Posterior vena cava (tissue), 2 donors: ENCODE results near the gene CCDC136. TPM values are rescaled to one million over a fixed set of nuclear protein-coding genes. Genes with fewer than 3 reads are reported as not detected.

Experiments used
- DNase-seq: peaks from one replicate; pipeline ENCODE4 v3.0.0-alpha.2; 2020; ENCODE audit warnings: low spot score
- intact Hi-C, 2 donors: fragments of 100-400 bp; cut with DNase I; formaldehyde crosslinking; loops; one replicate each; pipeline versions ENCODE4 v1.14.1 to v1.14.2; 2022 to 2023
- long read RNA-seq, 2 donors: library from polyadenylated mRNA; unstranded; transcript quantifications; one replicate each; pipeline ENCODE4 v2.0.0, GENCODE V29; 2020 to 2021
- total RNA-seq, 2 donors: library from RNA; stranded (reverse); fragmentation: NEBNext Ultra II Directional; extraction: Animal tissue kit (Norgen Biotek cat#: 25700); gene quantifications; one replicate each; pipeline ENCODE4 v1.2.1, GENCODE V29; 2021
- donor health status: DM: yes; HTN: yes; CAD: no.
- donor health status: DM: yes; HTN: yes; CAD: no.

The CCDC136 gene
- 10 to 100 TPM; 13.3 to 23.1 TPM for total RNA-seq
- long read RNA-seq, donor 1, partial matches to known transcripts, result 2 of 3 reads
- long read RNA-seq, donor 1, other reads (novel, unspliced or antisense), result 1 of 3 reads
- long read RNA-seq, donor 2, partial matches to known transcripts, result 4 of 11 reads
- long read RNA-seq, donor 2, other reads (novel, unspliced or antisense), result 7 of 11 reads

- intact Hi-C loops, result no loop called here
- DNase-seq, result peak; percentile 86
Observed at GRCh38 chr7:128791121-128791971, at the start of gene CCDC136. CCDC136 (plus strand) TSS chr7:128791968; CDS start chr7:128792412, 444 bp downstream.

- DNase-seq, result no peak
Observed at GRCh38 chr7:128742206-128742605, 49.6 kb upstream of the CCDC136 start.

DNA sequence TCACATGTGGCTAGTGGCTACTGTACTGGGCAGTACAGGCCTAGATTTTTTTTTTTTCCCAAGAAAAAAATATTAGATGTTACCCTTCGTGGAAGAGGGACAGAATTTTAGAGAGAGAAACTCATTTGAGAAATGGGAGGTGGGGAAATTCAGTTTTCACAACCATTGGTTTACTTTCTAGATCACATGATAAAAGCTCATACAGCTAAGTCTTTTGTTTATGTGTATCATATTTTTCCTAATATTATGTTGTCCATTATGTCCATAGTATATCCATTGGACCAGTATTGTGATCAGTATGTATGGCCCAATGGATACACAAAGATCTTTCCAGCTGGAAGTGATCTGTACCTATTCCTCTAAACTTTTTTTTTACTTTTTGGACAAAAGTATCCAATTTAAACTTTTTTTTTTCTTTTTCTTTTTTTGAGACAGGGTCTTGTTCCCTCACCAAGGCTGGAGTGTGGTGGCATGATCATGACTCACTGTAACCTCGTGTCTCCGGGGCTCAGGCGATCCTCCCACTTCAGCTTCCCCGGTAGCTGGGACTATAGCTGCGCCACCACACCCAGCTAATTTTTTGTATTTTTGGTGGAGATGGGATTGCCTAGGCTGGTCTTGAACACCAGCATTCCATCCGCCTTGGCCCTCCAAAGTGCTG lies 48.5 kb upstream of the CCDC136 start:
- intact Hi-C loops, result no loop called here
- no peak for DNase-seq

More at GRCh38 chr7:128742206-128742605, 49.6 kb upstream of the CCDC136 start:
- intact Hi-C loops, result no loop called here

- intact Hi-C loops, result no loop called here
- no peak for DNase-seq
Observed at GRCh38 chr7:128744366-128744905, 47.3 kb upstream of the CCDC136 start.

- intact Hi-C loops, result no loop called here
Observed at GRCh38 chr7:128745706-128746105, 46.1 kb upstream of the CCDC136 start.

GRCh38 chr7:128747327-128748079 lies 44.3 kb upstream of the CCDC136 start:
- DNase-seq, result no peak
- intact Hi-C loops, result no loop called here

More at GRCh38 chr7:128745706-128746105, 46.1 kb upstream of the CCDC136 start:
- no peak for DNase-seq

GRCh38 chr7:128752251-128752650 lies 39.5 kb upstream of the CCDC136 start:
- intact Hi-C loops, result no loop called here
- no peak for DNase-seq

DNA sequence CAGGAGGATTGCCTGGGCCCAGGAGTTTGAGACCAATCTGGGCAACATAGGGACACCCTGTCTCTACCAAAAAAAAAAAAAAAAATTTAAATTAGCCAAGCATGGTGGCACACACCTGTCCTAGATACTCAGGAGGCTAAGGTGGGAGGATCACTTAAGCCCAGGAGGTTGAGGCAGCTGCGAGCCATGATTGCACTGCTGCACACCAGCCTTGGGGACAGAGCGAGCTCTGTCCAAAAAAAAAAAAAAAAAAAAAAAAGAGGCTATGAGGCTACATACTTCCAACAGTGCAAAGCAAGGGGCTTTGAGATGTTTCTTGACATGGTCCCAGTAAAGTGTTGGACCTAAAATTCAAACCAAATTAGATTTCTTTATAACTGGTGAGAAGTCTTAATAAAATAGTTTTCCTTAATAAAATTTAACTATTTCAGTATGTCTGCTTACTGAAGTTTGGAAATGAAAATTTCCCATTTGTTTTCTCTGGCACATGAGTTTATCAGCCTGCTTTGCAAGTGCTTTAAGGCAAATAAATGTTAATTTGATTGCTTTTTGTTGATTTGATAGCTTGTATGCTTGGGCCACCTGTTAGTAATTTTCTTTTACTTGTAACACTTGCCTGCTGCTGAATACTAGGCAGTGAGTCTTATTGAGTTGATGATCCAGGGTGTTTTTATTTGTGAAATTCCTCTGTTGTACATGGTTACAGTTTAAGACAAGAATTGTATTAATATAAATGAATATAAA lies 36.5 kb upstream of the CCDC136 start:
- intact Hi-C loops, result loop anchor here in 1 of 2 donors (5.0 kb wide), 1 partner anchor 77 kb away; the partner anchor contains the start of gene FLNC
- no peak for DNase-seq

- intact Hi-C loops, result loop anchor here in 1 of 2 donors (5.0 kb wide), 1 partner anchor 76 kb away; the partner anchor contains the start of gene FLNC
- DNase-seq, result no peak
Observed at GRCh38 chr7:128755819-128756476, 35.8 kb upstream of the CCDC136 start.

DNA sequence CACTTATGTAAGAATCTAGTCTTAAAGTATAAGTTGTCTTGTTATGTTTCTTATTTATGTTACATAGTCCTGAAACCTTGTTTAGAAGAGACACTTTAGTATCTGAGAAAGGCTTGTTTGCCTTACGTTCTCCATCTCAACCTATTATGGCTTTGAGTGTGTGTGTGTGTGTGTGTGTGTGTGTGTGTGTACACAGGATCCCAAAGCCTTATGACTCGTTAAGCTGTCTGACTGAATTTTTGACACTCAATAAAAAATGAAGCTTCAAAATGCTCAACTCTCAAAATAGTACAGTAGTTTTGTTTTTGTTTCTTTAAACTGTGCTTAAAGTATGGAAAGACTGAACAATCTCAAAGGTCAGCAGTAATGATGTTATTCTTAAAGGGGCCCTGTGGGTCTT lies 34.6 kb upstream of the CCDC136 start:
- intact Hi-C loops, result loop anchor here in 1 of 2 donors (5.0 kb wide), 1 partner anchor 75 kb away; the partner anchor contains the start of gene FLNC

DNA sequence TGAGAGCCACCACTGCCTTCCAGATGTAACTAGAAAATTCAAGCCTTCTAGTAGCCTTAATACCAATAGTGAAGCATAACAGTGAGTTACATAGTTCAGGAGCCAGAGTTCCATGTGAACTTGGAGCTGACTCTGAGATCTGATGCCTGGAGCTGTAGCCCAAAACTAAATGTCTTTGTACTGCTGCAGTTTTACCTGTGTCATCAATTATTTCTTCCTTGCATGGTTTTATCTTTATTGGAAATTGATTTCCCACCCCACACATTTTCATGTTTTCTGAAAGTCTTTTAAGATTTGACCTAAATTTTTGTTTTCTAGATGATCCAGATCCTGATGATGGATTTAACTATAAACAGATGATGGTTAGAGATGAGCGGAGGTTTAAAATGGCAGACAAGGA lies 33.2 kb upstream of the CCDC136 start:
- no peak for DNase-seq
- intact Hi-C loops, result loop anchor here in 1 of 2 donors (5.0 kb wide), 1 partner anchor 74 kb away; the partner anchor contains the start of gene FLNC

More for the DNA sequence above, 34.6 kb upstream of the CCDC136 start:
- DNase-seq, result no peak

GRCh38 chr7:128759242-128759641 lies 32.5 kb upstream of the CCDC136 start:
- intact Hi-C loops, result loop anchor here in 1 of 2 donors (5.0 kb wide), 1 partner anchor 73 kb away; the partner anchor contains the start of gene FLNC
- DNase-seq, result no peak

- intact Hi-C loops, result no loop called here
Observed at GRCh38 chr7:128763541-128763940, 28.2 kb upstream of the CCDC136 start.

DNA sequence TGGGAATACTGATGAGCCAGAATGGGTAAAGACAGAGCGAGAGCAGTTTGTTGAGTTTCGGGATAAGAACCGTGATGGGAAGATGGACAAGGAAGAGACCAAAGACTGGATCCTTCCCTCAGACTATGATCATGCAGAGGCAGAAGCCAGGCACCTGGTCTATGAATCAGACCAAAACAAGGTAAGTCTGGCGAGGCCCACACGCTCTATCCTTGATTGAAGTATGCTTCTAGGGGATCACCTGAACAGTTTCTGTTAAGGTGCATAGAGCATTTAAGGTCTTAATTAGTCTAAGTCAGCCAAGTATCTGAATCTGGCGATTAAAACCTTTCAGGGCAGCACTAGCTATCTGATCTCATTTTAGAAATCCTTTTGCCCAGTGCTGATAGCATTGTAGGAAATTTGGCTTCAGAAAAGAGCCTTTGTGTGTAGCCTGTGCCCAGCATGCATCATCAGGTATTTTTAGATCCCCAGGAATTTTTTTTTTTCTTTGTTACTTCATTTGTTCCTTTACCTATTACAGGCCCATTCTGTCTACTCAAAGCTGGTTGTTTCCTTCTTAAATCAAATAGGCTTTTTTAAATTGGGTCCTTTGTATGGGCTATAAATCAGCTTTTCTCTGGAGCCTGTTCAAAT lies 24.2 kb upstream of the CCDC136 start:
- intact Hi-C loops, result no loop called here
- no peak for DNase-seq

More at GRCh38 chr7:128763541-128763940, 28.2 kb upstream of the CCDC136 start:
- no peak for DNase-seq

DNA sequence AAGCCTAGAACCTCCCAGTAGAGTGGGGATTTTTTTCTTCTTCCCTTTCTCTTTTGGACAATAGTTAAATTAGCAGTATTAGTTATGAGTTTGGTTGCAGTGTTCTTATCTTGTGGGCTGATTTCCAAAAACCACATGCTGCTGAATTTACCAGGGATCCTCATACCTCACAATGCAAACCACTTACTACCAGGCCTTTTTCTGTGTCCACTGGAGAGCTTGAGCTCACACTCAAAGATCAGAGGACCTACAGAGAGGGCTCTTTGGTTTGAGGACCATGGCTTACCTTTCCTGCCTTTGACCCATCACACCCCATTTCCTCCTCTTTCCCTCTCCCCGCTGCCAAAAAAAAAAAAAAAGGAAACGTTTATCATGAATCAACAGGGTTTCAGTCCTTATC lies 21.5 kb upstream of the CCDC136 start:
- intact Hi-C loops, result no loop called here
- no peak for DNase-seq

GRCh38 chr7:128773604-128774003 lies 18.2 kb upstream of the CCDC136 start:
- DNase-seq, result no peak
- intact Hi-C loops, result no loop called here
